ENCODE data around the gene SDCCAG8.

The SDCCAG8 gene

GRCh38 chr1:243543501-243543900, 287.7 kb downstream of the SDCCAG8 start:
- DNase-seq (ENCODE audit: low read depth, low spot score), result no peak

- DNase-seq (ENCODE audit: low read depth, low spot score), result no peak
Observed at GRCh38 chr1:243546457-243546856, 290.6 kb downstream of the SDCCAG8 start.

DNA sequence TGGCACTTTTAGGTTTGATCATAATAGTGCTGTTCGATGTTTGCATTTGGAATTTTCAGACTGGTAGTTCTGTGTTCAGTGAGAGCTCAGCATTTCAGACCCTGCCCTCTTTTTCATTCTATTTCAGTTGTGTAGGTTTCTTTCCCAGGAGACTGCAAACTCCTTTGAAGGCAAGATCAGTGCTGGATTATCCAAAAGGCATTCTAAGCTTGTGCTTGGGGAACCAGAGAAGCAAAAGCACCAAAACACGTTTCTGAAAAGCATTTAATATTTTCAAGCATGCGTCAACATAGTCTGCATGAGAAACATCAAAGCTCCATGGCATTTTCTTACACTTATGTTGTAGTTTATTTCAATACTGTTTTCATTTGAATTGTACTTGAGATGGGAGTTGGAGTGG, 292.1 kb downstream of the SDCCAG8 start:
- DNase-seq (ENCODE audit: low read depth, low spot score), result no peak

- no peak for DNase-seq (ENCODE audit: low read depth, low spot score)
Observed at GRCh38 chr1:243548516-243548915, 292.7 kb downstream of the SDCCAG8 start.

GRCh38 chr1:243549108-243549507, 293.3 kb downstream of the SDCCAG8 start:
- peak; percentile 71 for DNase-seq (ENCODE audit: low read depth, low spot score)

All from astrocyte of the hippocampus (primary cell).